Stimulated activated CD8-positive, alpha-beta memory T cell treated with anti-CD3 and anti-CD28 coated beads, Interleukin-4, amount 100 ng/mL, for 1 hour (primary cell): ENCODE results near the gene CNNM3.
A peak's percentile ranks its signal among the peaks of the same experiment; 100 is the strongest.

ENCODE experiments used
- DNase-seq, 2 donors: peaks; one replicate each; pipeline ENCODE4 v3.0.0-alpha.2; 2020; ENCODE audit warnings: low read depth in 2 of 2, low spot score in 1 of 2

CNNM3 gene

DNA sequence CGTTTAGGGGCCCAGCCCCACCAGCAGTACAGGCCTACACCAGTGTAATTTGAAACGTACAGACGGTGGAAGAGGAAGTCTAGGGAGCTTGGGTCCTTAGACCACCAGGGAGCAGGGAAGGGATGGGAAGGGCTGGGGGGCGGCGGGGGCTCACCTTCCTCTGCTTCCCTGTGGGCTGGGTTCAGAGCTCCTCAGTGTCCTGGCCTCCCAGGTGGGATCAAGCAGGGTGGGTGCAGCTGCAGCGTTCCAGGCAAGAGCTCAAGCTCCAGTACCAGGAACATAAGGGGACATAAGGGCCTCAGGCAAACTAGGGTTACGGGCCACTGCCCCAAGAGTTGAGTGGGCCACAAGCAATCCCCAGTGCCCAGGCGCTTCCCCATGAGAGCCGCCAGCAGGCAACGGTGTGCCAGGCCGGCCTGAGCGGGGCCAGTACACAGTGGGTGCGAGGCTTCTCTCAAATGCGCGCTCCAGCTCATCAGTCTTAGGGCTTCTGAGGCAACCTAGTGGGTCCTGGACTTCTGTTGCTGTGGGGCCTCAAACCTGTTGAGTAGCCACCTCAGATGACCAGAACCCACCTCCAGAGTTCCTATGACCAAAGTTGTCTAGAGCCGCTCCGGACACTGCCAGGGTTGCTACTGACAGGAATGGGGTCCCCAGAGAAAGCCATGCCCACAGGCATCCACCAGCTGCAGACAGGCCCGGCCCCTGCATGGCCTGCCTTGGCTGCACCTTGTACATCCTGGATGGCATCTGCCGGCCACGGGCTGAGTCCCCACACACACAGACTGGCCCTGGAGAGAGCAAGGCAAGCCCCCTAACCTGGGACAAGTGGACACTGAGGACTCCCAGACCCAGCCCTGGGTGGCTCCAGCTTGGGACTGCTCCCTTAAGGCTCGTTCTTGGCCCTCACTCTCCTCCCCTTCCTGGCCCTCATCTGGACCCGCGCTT, 22.6 kb downstream of the CNNM3 start:
- no peak for DNase-seq

DNA sequence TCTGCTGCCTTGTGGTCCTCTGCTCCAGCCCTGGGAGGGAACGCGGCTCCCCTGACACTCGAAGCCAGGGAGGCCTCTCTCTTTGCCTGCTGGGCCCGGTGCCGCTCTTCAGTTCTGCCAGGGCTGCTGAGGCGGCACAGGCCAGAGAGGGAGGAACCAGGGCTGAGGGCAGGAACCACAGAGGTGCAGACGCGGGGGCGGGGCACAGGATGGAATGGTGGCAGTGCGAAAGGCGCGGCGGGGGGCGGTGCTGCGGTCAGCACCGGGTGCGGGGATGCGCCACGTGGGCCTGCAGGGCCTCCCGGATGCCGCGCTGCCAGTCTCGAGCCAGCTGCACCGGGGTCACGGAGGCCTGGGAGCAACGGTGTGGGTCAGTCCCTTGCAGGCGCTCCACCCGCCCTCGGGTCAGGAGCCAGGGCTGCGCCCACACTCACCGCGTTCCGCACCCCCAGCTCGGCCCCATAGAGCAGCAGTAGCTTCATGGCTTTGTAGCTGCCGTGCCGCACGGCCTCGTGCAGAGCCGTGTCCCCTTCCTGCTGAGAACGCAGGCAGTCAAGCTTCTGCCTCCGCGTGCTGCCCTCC, 23.3 kb downstream of the CNNM3 start:
- DNase-seq, result peak; percentile 46 to 55

DNA sequence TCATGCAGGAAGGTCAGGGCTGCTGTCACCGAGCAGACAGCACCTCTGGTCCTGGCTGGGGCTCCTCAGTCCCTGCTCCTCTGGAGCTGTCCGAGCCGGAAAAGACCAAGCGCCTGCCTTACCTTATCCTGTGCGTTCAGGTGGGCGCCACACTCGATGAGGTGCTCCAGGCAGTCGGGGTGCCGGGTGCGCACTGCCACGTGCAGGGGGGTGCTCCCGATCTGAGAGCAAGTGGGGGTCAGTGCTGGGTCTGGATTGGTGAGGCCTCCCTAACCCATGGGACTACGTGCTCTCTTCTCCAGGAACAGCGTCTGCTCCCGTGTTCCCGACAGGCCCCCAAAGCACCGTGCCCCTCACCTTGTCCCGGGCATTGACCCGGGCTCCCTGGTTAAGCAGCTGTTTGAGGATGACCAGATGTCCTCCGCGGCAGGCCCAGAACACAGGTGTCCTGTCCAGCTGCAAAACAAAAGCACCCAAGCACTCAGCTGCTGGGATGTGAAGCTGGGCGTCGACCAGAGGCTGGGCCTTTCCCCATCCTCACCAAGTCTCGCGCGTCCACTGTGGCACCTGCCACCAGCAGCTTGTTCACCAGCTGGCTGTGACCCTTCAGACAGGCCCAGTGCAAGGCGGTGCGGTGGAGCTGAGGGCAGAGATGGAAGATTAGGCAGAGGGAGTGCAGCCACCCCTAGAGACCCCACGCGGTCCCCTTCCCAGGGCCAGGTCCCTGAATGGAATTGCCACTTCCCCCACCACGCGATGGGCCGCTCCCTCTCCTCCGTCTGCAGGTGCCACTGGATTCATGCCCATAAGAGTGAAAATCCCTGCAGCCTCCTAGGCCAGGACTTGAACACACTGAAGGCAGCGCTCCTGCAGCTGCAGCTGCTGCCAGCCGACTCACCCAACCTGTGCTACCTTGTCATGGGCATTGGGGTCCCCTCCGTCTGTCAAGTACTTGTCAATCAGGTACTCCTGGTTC, 24.1 kb downstream of the CNNM3 start:
- DNase-seq, result no peak

DNA sequence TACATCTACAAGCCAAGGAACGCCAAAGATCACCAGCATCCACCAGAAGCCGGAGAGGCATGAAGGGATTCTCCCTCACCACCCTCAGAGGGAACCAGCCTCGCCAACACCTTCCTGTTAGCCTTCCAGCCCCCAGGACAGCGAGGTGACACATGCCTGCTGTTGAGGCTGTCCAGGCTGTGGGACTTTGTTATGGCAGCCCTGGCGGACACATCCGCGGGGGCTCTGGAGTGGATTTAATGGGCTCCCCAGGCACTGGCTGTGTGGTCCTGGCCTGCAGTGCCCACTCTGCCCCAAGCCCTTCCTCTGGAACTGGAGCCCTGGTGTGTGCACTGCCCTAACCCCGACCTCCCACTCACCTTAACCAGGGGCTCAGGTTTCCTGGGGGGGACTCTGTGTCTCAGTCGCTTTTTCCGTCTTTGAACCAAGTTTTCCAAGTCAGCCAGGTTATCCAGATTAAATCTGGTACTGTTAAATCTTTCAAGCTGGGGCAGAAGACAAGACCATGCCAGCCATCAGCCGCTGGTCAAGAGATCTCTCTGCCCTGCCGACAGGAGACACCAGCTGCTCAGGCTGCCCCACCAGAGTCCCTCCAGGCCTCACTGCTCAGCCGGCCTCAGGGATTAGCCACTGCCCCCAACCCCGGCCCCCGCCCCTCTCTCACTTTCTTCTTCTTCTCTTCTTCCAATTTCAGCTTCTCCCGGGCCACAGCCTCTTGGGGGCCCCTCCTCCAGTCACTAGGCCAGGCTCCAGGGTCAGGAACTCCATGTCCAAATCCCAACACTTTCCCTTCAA, 25.8 kb downstream of the CNNM3 start:
- no peak for DNase-seq

DNA sequence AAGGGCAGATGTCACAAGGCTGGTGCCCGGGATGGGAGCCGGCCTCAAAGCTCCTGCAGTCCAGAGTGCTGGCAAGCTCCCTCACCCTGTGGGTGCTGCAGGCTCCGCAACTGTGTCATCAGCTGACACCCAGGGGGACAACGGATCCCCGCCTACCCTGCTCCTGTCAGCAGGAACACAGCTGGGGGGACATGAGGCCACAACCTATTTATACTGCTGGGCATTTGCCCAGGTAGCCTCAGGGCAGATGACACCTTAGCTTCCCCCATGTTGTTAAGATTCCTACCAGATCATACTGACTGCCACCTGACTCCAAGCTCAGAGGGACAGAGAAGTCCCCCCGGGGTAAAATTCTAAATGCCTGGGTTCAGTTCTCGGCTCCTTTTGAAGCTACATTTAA, 26.5 kb downstream of the CNNM3 start:
- no peak for DNase-seq

DNA sequence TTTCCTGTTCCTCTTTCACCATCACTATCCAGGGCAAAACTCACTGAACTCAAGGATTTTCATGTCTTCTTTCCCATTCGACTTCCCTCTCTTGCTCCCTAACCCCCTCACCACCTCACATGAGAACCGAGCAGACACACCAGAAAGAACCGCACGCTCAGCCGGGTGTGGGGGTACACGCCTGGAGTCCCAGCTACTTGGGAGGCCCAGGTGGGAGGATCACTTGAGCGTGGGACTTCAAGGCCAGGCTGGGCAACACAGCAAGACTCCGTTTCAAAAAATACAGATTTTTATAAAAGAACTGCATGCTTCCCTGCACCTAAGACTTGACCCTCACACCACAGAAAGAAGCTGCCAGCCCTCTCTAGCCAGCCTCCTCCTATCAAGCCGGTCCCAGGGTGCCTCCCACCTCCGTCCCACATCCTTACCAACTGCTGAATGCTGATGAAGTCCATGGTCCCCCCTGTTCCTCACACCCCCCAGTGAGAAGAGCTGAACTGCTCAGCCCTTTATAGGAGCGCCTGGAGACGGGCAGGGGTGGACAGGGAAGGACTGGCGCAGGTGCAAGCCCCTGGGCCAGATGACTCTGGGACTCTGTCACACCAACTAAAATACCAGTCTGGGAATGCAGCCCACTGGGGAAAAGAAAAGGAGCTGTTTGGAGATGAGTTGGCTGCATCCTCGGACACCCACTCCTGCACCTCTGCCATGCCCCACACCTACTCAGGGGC, 27.6 kb downstream of the CNNM3 start, which contains the start of gene ANKRD23:
TSS of gene ANKRD23 (minus strand) at position 484 of the 731 bp plus-strand sequence. CDS start at position 455, 29 bp downstream.
- no peak for DNase-seq

DNA sequence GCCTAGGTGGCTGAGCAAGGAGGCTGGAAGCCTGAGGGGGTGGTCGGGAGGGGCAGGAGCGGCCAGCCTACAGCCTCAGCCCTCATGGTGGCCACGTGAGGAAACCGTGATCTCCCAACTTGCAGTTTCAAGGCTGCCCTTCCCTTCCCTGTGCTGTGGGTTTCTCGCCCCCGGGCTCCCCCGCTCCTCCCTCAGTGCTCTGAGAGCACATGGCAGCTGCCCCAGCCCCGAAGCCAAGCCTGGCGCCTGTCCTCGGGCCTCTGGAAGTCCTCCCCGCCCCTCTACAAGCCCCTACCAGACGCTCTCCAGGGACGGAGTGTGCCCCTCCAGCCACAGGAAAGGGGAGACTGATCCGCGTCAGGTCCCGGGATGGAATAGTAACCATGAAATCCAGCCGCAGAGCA, 28.3 kb downstream of the CNNM3 start:
- no peak for DNase-seq

DNA sequence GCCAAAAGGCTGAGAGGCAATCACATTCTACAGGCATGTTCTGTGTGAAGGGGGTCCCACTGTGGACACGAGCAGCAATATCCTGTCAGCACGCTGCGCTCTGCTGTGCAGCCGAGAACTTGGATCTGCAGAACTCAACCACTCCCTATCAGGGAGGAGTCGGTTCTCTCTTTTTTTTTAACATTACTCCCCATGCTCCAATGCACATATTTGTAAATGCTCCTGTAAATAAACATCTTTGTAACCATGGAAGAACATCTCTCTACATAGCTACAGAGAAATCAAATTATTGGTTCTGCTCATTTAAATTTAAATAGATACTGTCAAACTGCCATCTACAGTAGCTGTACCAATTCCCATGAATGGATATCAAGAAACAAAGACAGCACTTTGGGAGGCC, 30.8 kb downstream of the CNNM3 start:
- DNase-seq, result no peak

DNA sequence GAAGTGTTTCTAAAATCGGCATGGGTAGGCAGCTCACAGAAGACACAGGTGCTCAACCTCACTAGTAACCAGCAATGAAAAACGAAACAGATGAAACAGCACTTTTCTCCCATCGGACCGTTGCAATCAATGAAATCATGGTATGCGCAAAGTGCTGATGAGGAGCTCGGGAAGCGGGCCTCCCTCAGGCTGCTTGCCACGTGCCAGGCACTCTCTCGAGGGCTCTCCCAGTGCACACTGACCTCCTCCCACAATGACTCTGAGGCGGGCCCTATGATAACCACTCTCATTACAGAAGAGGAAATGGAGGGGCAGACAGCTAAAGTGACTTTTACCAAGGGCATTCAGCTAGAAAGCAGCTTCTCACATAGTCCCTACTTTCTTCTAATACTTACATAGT, 31.5 kb downstream of the CNNM3 start:
- no peak for DNase-seq

DNA sequence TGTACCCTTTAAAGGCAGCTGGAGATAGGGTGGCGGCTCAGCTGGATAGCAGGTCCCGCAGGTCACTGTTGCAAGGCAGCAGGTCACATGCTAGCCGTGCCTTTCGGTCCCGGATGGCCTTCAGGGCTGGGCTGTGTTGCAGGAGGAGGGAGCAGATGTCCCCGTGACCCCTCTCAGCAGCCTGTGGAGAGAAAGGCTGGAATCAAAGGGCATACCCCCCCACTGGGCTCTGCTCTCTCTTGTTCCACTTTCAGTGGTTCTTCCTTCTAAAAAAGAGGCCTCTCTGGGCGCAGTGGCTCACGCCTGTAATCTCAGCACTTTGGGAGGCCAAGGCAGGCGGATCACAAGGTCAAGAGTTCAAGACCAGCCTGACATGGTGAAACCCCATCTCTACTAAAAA, 32.2 kb downstream of the CNNM3 start:
- no peak for DNase-seq

DNA sequence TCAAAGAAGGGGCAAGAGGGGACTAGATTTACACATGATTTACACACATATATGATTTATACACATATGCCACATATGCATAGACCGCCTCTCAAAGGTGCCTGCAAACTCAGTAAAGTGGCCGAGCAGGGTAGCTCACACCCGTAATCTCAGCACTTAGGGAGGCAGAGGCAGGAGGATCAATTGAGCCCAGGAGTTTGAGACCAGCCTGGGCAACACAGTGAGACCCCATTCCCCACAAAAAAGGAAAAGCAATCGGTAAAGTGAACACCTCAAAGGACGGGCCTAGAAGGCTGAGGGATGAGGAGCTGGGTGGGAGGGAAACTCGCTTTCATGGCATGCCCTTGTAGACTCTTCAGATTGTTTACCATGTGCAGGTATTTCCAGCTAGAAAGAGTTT, 36.6 kb downstream of the CNNM3 start:
- no peak for DNase-seq

DNA sequence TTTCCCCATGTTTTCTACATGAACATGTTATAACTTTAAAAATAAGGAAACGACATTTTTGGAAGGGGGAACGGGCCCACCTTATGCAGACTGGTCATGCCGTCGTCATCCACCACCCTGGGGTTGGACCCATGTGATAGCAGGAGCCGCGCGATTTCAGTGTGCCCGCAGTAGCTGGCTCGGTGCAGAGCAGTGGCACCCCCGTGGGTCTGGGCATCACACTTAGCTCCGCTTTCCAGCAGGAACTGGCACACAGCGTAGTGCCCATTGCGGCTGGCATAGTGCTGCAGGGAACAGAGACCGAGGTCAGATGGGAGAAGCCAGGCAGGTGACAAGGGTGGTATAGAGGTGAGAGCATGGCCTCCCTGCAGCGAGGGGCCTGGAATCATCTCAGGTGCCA, 37.3 kb downstream of the CNNM3 start:
- no peak for DNase-seq

DNA sequence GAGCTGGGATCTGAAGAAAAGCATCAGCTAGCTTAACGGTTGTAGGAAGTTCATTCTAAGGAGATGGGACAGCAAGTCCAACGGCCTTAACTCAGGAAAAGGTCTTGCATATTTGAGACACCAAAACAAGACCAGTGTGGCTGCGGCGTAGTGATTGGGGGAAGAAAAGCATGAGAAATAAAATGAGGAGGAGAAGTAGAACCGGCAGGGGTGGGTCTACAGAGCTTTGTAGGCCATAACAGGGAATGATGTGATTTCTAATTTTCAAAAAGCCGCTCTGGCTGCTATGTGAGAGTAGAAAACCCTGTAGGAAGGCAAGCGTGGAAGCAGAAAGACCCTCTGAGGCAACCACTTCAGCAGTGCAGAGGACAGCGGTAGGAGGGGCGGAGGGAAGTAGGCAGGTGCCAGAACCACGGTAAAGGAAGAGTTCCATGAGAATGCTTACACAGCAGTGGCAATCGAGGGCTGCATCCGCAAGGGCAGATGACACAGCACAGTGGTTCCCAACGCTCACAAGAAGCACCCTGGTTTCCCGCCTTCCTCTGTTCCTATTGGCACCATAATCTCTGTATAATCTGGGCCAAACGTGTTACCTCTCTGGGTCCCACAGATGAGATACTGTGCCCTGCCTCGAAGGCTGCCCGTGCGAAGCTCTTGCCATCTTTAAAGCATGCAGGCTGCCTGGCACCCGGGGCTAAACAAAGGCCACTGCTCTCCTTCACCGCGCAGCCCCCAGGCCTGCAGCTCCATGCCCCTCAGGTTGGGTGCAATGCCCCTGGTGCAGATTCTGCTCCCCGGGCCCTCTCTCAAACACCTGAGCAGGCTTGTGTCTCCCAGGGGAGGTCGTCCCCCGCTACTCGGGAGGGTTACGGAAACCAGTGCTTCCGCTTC, 41.0 kb downstream of the CNNM3 start:
- no peak for DNase-seq

DNA sequence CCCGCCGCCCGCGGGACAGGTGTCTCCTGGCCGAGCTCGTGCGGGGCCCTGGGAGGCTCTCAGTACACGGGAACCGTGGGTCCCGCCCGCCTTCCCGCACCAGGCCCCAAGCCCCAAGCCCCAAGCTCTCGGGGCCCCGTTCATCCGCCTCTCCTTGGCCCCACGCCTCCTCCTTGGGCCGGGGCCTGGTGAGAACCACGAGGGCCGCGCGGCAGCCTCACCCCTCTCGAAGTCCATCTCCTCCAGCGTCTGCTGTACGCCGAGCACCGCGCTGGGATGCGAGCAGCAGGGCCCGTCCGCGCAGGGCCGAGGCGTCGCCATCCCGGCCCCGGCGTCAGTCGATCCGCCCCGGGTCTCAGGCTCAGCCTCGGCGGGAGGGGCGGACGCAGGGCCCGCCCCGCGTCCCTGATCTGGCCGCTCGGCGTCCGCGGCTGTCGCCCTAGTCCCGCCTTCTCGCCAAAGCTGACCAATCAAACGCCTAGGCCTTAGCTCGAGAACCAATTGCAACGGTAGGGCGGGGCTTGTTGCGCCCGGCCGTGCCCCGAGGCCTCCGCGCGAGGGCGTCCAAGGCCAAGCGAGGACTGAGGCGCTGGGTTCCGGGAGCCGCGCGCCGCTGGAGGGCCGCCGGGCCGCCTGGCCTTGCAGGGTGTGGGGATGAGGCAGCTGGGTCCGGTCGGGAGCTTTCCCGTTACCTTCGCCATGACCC, 41.8 kb downstream of the CNNM3 start, which contains the start of gene ANKRD39:
TSS of gene ANKRD39 (minus strand) at position 350 of the 706 bp plus-strand sequence. CDS start at position 321, 29 bp downstream.
- DNase-seq, result peak; percentile 89 to 95

DNA sequence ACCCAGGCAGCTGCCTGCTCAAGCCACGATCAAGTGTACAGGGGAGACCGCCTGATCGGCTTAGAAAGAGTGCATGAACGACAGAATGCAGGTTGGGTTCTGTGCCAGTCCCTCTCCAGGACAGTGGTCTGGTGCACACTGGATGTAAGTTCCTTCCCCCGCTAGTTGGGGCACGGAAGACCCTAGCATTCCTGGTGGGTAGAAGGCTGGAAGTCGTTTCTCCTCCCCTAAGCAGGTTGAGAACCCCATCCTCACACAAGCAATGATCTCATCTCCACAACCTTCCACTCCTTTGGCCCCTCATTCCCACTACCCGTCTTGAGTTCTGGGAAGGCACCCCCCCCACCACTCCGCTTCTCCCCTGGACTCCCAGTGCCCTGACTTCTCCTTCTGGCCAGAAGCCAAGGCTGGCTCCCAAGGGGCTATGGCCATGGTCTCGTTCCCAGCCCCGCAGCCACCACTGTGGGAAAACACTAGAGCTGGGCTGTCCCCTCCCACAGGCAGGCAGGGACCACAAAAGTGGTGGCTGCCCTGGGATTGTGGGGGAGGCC, 43.1 kb downstream of the CNNM3 start:
- DNase-seq, result no peak

DNA sequence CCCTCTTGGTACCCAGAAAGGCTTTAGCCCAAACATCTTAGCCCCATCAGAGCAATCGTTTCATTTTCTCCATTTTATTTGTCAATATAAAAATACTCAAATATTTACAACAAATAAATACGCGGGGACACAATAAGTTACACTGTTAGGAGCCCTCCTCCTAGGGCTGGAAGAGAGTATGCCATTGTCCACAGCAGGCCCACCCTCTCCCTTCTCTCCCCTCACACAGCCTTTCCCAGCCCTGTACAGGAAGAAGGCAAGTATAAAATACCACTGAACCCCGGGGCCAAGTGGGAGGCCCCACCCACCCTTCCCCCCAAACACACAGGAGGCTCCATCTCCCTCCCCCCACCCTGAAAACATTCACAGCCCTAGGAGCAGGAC, 43.6 kb downstream of the CNNM3 start:
- no peak for DNase-seq

DNA sequence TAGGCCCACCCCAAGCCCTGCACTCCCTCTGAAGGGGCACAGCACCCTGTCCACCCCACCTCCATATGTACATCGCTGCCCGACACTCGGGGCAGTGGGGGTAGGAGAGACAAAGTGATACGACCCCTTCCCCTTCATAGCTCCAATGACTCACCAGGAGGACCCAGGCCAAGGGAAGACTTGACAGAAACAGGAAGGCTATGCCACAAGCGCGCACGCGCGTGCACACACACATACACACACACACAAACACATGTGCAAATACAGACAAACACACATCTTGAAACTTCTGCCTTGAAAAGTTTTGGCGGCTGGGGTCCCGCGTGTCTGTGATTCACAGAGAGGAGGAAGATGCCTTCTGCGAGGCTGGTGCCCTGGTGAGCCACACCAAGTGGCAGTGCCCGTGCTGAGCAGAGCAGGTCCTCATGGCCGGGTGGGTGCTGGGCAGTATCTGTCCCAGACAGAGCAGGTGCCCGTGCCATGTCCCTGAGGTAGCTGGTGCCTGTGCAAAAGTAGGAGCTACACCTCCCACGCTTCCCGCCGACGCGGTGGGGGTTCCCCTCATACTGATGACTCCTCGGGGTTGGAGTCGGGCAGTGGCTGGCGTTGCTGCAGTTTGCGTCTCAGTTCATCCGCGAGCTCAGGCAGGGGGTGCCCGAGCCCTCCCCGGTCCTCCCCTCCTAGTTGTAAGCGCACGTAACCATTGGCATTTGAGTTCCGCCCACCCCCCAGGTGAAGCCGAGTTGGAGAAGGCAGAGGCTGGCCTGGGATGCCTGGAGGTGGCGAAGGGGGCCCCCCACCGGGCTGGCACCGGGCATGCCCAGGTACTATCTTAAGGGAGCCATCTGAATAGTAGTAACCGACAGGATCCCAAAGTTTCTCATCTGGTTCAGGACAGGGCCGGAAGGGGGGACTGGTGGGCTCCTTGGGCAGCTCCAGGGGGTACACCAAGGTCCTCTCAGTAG, 44.3 kb downstream of the CNNM3 start:
- no peak for DNase-seq
